GM12892 (cell line): ENCODE measurements around the gene LMF1.

Source experiments
- POLR2A ChIP-seq: IDR thresholded peaks from 2 replicates; pipeline ENCODE4 v1.6.1; 2011; ENCODE audit warnings: low read depth, low read length, control low read depth
- POLR2AphosphoS5 ChIP-seq: IDR thresholded peaks from 2 replicates; pipeline ENCODE4 v1.6.1; 2011; ENCODE audit warnings: low read depth, low read length, control low read depth
- TAF1 ChIP-seq: IDR thresholded peaks from 2 replicates; pipeline ENCODE4 v1.6.1; 2011; ENCODE audit warnings: low read depth, mild to moderate bottlenecking, control low read depth, low read length, borderline replicate concordance

- TF ChIP-seq POLR2AphosphoS5 (no peak), POLR2A (no peak), TAF1 (no peak)
Measured at GRCh38 chr16:968620-969019, 2.2 kb downstream of the LMF1 start.
